Stomach (tissue), 4 donors: ENCODE measurements around the gene HDGFL3.

Source experiments
- CTCF ChIP-seq, 7 experiments: fragments of 450-650 bp in 4 of 7; fragments of 200-600 bp in 3 of 7; sonication (generic) in 3 of 7; IDR thresholded peaks; one replicate each; pipeline ENCODE4 v1.5.1; 2016 to 2019; ENCODE audit warnings: antibody characterized with exemption in 7 of 7, control low read depth in 2 of 7, mild to moderate bottlenecking in 1 of 7
- POLR2AphosphoS5 ChIP-seq, 3 donors: sonication (generic); formaldehyde crosslinking; IDR thresholded peaks; one replicate each; pipeline ENCODE4 v1.6.1; 2016; ENCODE audit warnings: antibody characterized with exemption in 3 of 3

GRCh38 chr15:83164771-83165404 is 42.7 kb downstream of the HDGFL3 start:
- TF ChIP-seq CTCF (IDR thresholded peaks at IDR 0.05) (no peak), POLR2AphosphoS5 (IDR thresholded peaks at IDR 0.05) (no peak)
